ENCODE measurements around the gene PRDX3. TPM values are rescaled to one million over a fixed set of nuclear protein-coding genes. Genes with fewer than 3 reads are reported as not detected.
"Not testable (repeated sequence)": the region's sequence is repeated elsewhere in the genome, so short reads cannot be mapped to it uniquely, and the experiment has no call there.

Gene PRDX3
- total and polyA plus RNA-seq, 7 experiments from 2014 or later: 11.7 to 120 (median 36.7) TPM

- no peak overlapping the region for H3K27ac ChIP-seq (ENCODE audit: low read depth, low read length)
- peaks cover 0 to 25% (median 12%) of the 10 kb centered on the region in 5 donors for H3K36me3 Mint-ChIP-seq
- CTCF ChIA-PET: interaction anchor here (0.7 to 2.6 kb wide), 3 partner anchors 51 to 545 kb away, joined by 3 to 8 read pairs (median 3); no protein-coding TSS in a partner anchor
These were observed 39.0 kb downstream of the PRDX3 start for GRCh38 chr10:119139464-119140067.

GRCh38 chr10:119138346-119139306 lies 40.0 kb downstream of the PRDX3 start:
- Histone ChIP-seq H3K9me3 (ENCODE audit: control insufficient read depth in 2 of 3, low read length in 3 of 3) (no peaks in the 10 kb centered on the region), H3K36me3 (ENCODE audit: control insufficient read depth in 2 of 3, insufficient read depth in 3 of 3, low read length in 3 of 3) (peaks cover 0 to 22% (median 0%) of the 10 kb centered on the region in 3 experiments), H3K27me3 (ENCODE audit: control insufficient read depth in 2 of 2, insufficient read depth in 2 of 2, low read length in 2 of 2) (no peaks in the 10 kb centered on the region), H3K4me1 (ENCODE audit: control insufficient read depth in 2 of 2, insufficient read depth in 2 of 2, low read length in 2 of 2) (no peaks in the 10 kb centered on the region), H3K4me3 (ENCODE audit: low read length) (no peak overlapping the region), H3K27ac (ENCODE audit: low read depth, low read length) (no peak overlapping the region)
- Mint-ChIP-seq H3K4me1 (peaks cover 5 to 31% (median 13%) of the 10 kb centered on the region in 7 donors), H3K9me3 (peaks cover 0 to 2% (median 0%) of the 10 kb centered on the region in 11 donors), H3K36me3 (peaks cover 3 to 25% (median 16%) of the 10 kb centered on the region in 5 donors), H3K27ac (peak overlapping the region in 6 of 9 donors; percentile 45 to 84 (median 62)), H3K27me3 (no peaks in the 10 kb centered on the region), H3K4me3 (no peak overlapping the region)
- intact Hi-C loops (cut with micrococcal nuclease): loop anchor here (1.0 to 2.0 kb wide), 4 partner anchors 60 to 405 kb away; no protein-coding TSS in a partner anchor
- ATAC-seq: no peak
- POLR2A ChIA-PET: interaction anchor here (0.5 to 0.6 kb wide), 2 partner anchors 53 to 145 kb away, joined by 3 read pairs; no protein-coding TSS in a partner anchor
- DNase-seq: no peak
- CTCF ChIA-PET: interaction anchor here (0.7 to 2.6 kb wide), 2 partner anchors 60 to 545 kb away, joined by 3 to 8 read pairs; no protein-coding TSS in a partner anchor

More at GRCh38 chr10:119139464-119140067, 39.0 kb downstream of the PRDX3 start:
- DNase-seq (peak; percentile 18 to 58 (median 42)), ATAC-seq (peak; percentile 85)
- H3K36me3 ChIP-seq (ENCODE audit: control insufficient read depth in 2 of 3, insufficient read depth in 3 of 3, low read length in 3 of 3): peaks cover 0 to 21% (median 0%) of the 10 kb centered on the region in 3 experiments
- peak overlapping the region; percentile 49 to 92 (median 62) for H3K27ac Mint-ChIP-seq
- H3K27me3 Mint-ChIP-seq: no peaks in the 10 kb centered on the region
- H3K9me3 Mint-ChIP-seq: no peaks in the 10 kb centered on the region
- intact Hi-C loops (cut with micrococcal nuclease): loop anchor here (1.0 to 2.0 kb wide), 4 partner anchors 59 to 404 kb away; no protein-coding TSS in a partner anchor
- H3K27me3 ChIP-seq (ENCODE audit: control insufficient read depth in 2 of 2, insufficient read depth in 2 of 2, low read length in 2 of 2): no peaks in the 10 kb centered on the region
- H3K4me1 ChIP-seq (ENCODE audit: control insufficient read depth in 2 of 2, insufficient read depth in 2 of 2, low read length in 2 of 2): no peaks in the 10 kb centered on the region
- no peak overlapping the region for H3K4me3 Mint-ChIP-seq
- no peak overlapping the region for H3K4me3 ChIP-seq (ENCODE audit: low read length)
- POLR2A ChIA-PET: interaction anchor here (0.6 kb wide), 1 partner anchor 52 kb away, joined by 3 read pairs; no protein-coding TSS in a partner anchor
- H3K9me3 ChIP-seq (ENCODE audit: control insufficient read depth in 2 of 3, low read length in 3 of 3): no peaks in the 10 kb centered on the region
- H3K4me1 Mint-ChIP-seq: peaks cover 5 to 26% (median 11%) of the 10 kb centered on the region in 7 donors

GRCh38 chr10:119137878-119138277 lies 40.7 kb downstream of the PRDX3 start:
- H3K4me3 ChIP-seq (ENCODE audit: low read length); POLR2A ChIA-PET: not testable (repeated sequence)

GRCh38 chr10:119136084-119136483 lies 42.5 kb downstream of the PRDX3 start:
- Mint-ChIP-seq H3K4me1 (peaks cover 14 to 53% (median 28%) of the 10 kb centered on the region in 7 donors), H3K27ac (peak overlapping the region in 6 of 9 donors; percentile 19 to 56 (median 44)), H3K4me3 (peak overlapping the region in 1 of 10 donors; percentile 20), H3K36me3 (peaks cover 4 to 42% (median 14%) of the 10 kb centered on the region in 5 donors), H3K27me3 (no peaks in the 10 kb centered on the region), H3K9me3 (peaks cover 0 to 2% (median 0%) of the 10 kb centered on the region in 11 donors)
- H3K36me3 ChIP-seq (ENCODE audit: control insufficient read depth in 2 of 3, insufficient read depth in 3 of 3, low read length in 3 of 3): peaks cover 0 to 23% (median 4%) of the 10 kb centered on the region in 3 experiments
- peaks cover 8% of the 10 kb centered on the region in 2 donors for H3K4me1 ChIP-seq (ENCODE audit: control insufficient read depth in 2 of 2, insufficient read depth in 2 of 2, low read length in 2 of 2)
- H3K9me3 ChIP-seq (ENCODE audit: control insufficient read depth in 2 of 3, low read length in 3 of 3): no peaks in the 10 kb centered on the region
- no peak overlapping the region for H3K4me3 ChIP-seq (ENCODE audit: low read length)
- intact Hi-C loops (cut with micrococcal nuclease): no loop called here
- ChIA-PET CTCF (interaction anchor here (1.0 kb wide), 1 partner anchor 16 kb away, joined by 4 read pairs; no protein-coding TSS in a partner anchor), POLR2A (no interaction called here)
- no peak overlapping the region for H3K27ac ChIP-seq (ENCODE audit: low read depth, low read length)
- ATAC-seq (no peak), DNase-seq (no peak)
- no peaks in the 10 kb centered on the region for H3K27me3 ChIP-seq (ENCODE audit: control insufficient read depth in 2 of 2, insufficient read depth in 2 of 2, low read length in 2 of 2)

More at GRCh38 chr10:119137878-119138277, 40.7 kb downstream of the PRDX3 start:
- H3K27ac Mint-ChIP-seq; H3K9me3 ChIP-seq (ENCODE audit: control insufficient read depth in 2 of 3, low read length in 3 of 3); H3K27me3 Mint-ChIP-seq; H3K4me3 Mint-ChIP-seq; ATAC-seq; H3K9me3 Mint-ChIP-seq; H3K4me1 ChIP-seq (ENCODE audit: control insufficient read depth in 2 of 2, insufficient read depth in 2 of 2, low read length in 2 of 2); DNase-seq; H3K27me3 ChIP-seq (ENCODE audit: control insufficient read depth in 2 of 2, insufficient read depth in 2 of 2, low read length in 2 of 2); H3K27ac ChIP-seq (ENCODE audit: low read depth, low read length): not testable (repeated sequence)
- H3K36me3 ChIP-seq (ENCODE audit: control insufficient read depth in 2 of 3, insufficient read depth in 3 of 3, low read length in 3 of 3): peaks cover 0 to 23% (median 4%) of the 10 kb centered on the region in 3 experiments
- Mint-ChIP-seq H3K36me3 (peaks cover 4 to 29% (median 13%) of the 10 kb centered on the region in 5 donors), H3K4me1 (peaks cover 5 to 37% (median 14%) of the 10 kb centered on the region in 7 donors)
- CTCF ChIA-PET: interaction anchor here (2.6 kb wide), 1 partner anchor 61 kb away, joined by 8 read pairs; no protein-coding TSS in a partner anchor
- intact Hi-C loops (cut with micrococcal nuclease): loop anchor here in 1 of 2 donors (2.0 kb wide), 1 partner anchor 61 kb away; no protein-coding TSS in a partner anchor

- Mint-ChIP-seq H3K27ac (peak overlapping the region in 5 of 9 donors; percentile 6 to 71 (median 27)), H3K4me3 (peak overlapping the region in 1 of 10 donors; percentile 66), H3K27me3 (no peaks in the 10 kb centered on the region), H3K4me1 (peaks cover 20 to 59% (median 34%) of the 10 kb centered on the region in 7 donors), H3K9me3 (peaks cover 0 to 2% (median 0%) of the 10 kb centered on the region in 11 donors), H3K36me3 (peaks cover 4 to 47% (median 18%) of the 10 kb centered on the region in 5 donors)
- ChIA-PET POLR2A (no interaction called here), CTCF (interaction anchor here (1.0 kb wide), 1 partner anchor 17 kb away, joined by 4 read pairs; no protein-coding TSS in a partner anchor)
- no peak overlapping the region for H3K27ac ChIP-seq (ENCODE audit: low read depth, low read length)
- peaks cover 0 to 17% (median 4%) of the 10 kb centered on the region in 3 experiments for H3K36me3 ChIP-seq (ENCODE audit: control insufficient read depth in 2 of 3, insufficient read depth in 3 of 3, low read length in 3 of 3)
- no peak overlapping the region for H3K4me3 ChIP-seq (ENCODE audit: low read length)
- DNase-seq (no peak), ATAC-seq (peak; percentile 28)
- intact Hi-C loops (cut with micrococcal nuclease): no loop called here
- peaks cover 8 to 13% of the 10 kb centered on the region in 2 donors for H3K4me1 ChIP-seq (ENCODE audit: control insufficient read depth in 2 of 2, insufficient read depth in 2 of 2, low read length in 2 of 2)
- H3K9me3 ChIP-seq (ENCODE audit: control insufficient read depth in 2 of 3, low read length in 3 of 3): no peaks in the 10 kb centered on the region
- no peaks in the 10 kb centered on the region for H3K27me3 ChIP-seq (ENCODE audit: control insufficient read depth in 2 of 2, insufficient read depth in 2 of 2, low read length in 2 of 2)
These were observed 43.1 kb downstream of the PRDX3 start for GRCh38 chr10:119135513-119135881.

Measured in naive thymus-derived CD4-positive, alpha-beta T cell (primary cell).